Neural cell (in vitro differentiated cells): Measurements from ENCODE around the gene ZNF532. TPM values are rescaled to one million over a fixed set of nuclear protein-coding genes. Genes with fewer than 3 reads are reported as not detected.

Source experiments
- H2AFZ ChIP-seq: fragments of 200-600, 300-800 bp; sonication (generic), shearing (Covaris generic); 2 replicates; pipeline ENCODE4 v1.6.0; 2014; ENCODE audit warnings: low read depth, mild to moderate bottlenecking, antibody characterized with exemption, low read length, moderate library complexity
- H3F3A ChIP-seq: fragments of 200-600 bp; shearing (Covaris generic); 2 replicates; pipeline ENCODE4 v1.6.1; 2016; ENCODE audit warnings: mild to moderate bottlenecking, moderate library complexity, mixed read lengths, antibody characterized with exemption, low read length; ENCODE audit not compliant: insufficient read depth, poor library complexity, severe bottlenecking
- H3K27ac ChIP-seq: fragments of 200-600, 300-800 bp; sonication (generic), shearing (Covaris generic); 2 replicates; pipeline ENCODE4 v1.5.1; 2014; ENCODE audit warnings: mild to moderate bottlenecking, low read length, moderate library complexity
- H3K27me3 ChIP-seq: fragments of 300-800, 200-600 bp; sonication (generic), shearing (Covaris generic); 2 replicates; pipeline ENCODE4 v1.6.0; 2014; ENCODE audit warnings: mild to moderate bottlenecking, low read depth, low read length, moderate library complexity; ENCODE audit not compliant: insufficient read depth
- H3K36me3 ChIP-seq: fragments of 300-800, 200-600 bp; sonication (generic), shearing (Covaris generic); 2 replicates; pipeline ENCODE4 v1.5.1; 2014; ENCODE audit warnings: mild to moderate bottlenecking, antibody characterized with exemption, low read length, moderate library complexity; ENCODE audit not compliant: insufficient read depth
- H3K4me2 ChIP-seq: fragments of 300-800, 200-600 bp; sonication (generic), shearing (Covaris generic); 2 replicates; pipeline ENCODE4 v1.6.0; 2014; ENCODE audit warnings: mild to moderate bottlenecking, low read length
- H3K4me3 ChIP-seq: fragments of 300-800, 200-600 bp; sonication (generic), shearing (Covaris generic); 2 replicates; pipeline ENCODE4 v1.5.1; 2014; ENCODE audit warnings: mild to moderate bottlenecking, low read length, moderate library complexity
- H3K79me2 ChIP-seq: fragments of 200-600 bp; shearing (Covaris generic); replicated peaks from 2 replicates; pipeline ENCODE4 v1.6.0; 2014; ENCODE audit warnings: mild to moderate bottlenecking, low read length, moderate library complexity; ENCODE audit not compliant: insufficient read depth
- H3K9ac ChIP-seq: fragments of 300-800, 200-600 bp; sonication (generic), shearing (Covaris generic); 2 replicates; pipeline ENCODE4 v1.6.1; 2016; ENCODE audit warnings: mild to moderate bottlenecking, low read length, mixed read lengths
- H3K9me2 ChIP-seq: fragments of 200-600 bp; shearing (Covaris generic); 2 replicates; pipeline ENCODE4 v1.6.1; 2016; ENCODE audit warnings: mild to moderate bottlenecking, low read length, mixed read lengths; ENCODE audit not compliant: insufficient read depth
- H3K9me3 ChIP-seq: fragments of 200-600, 300-800 bp; sonication (generic), shearing (Covaris generic); 2 replicates; pipeline ENCODE4 v1.6.1; 2016; ENCODE audit warnings: mild to moderate bottlenecking, mixed run types, low read length, moderate library complexity, mixed read lengths
- H4K20me1 ChIP-seq: fragments of 200-600 bp; shearing (Covaris generic); 2 replicates; pipeline ENCODE4 v1.6.1; 2016; ENCODE audit warnings: mild to moderate bottlenecking, mixed run types; ENCODE audit not compliant: insufficient read depth
- CTCF ChIP-seq: fragments of 450-650 bp; IDR thresholded peaks from 2 replicates; pipeline ENCODE4 v1.5.1; 2014; ENCODE audit warnings: antibody characterized with exemption, mild to moderate bottlenecking, moderate library complexity; ENCODE audit not compliant: poor library complexity, severe bottlenecking
- EP300 ChIP-seq: fragments of 450-650 bp; conservative IDR thresholded peaks from 2 replicates; pipeline ENCODE4 v1.6.1; 2014; ENCODE audit warnings: antibody characterized with exemption, mild to moderate bottlenecking, moderate library complexity; ENCODE audit not compliant: poor library complexity, severe bottlenecking
- EZH2 ChIP-seq: fragments of 200-600, 300-800 bp; shearing (Covaris generic), sonication (generic); IDR thresholded peaks from 2 replicates; pipeline ENCODE4 v1.6.1; 2014; ENCODE audit warnings: antibody characterized with exemption, low read length, borderline replicate concordance, mild to moderate bottlenecking; ENCODE audit not compliant: insufficient read depth, poor library complexity, severe bottlenecking
- MXI1 ChIP-seq: fragments of 450-650 bp; conservative IDR thresholded peaks from 2 replicates; pipeline ENCODE4 v1.6.1; 2014; ENCODE audit warnings: antibody characterized with exemption, mild to moderate bottlenecking; ENCODE audit not compliant: poor library complexity, severe bottlenecking
- POLR2AphosphoS5 ChIP-seq: IDR thresholded peaks from 2 replicates; pipeline ENCODE4 v1.6.1; 2012
- RAD21 ChIP-seq: fragments of 450-650 bp; conservative IDR thresholded peaks from 2 replicates; pipeline ENCODE4 v1.6.1; 2014; ENCODE audit warnings: antibody characterized with exemption, mild to moderate bottlenecking, moderate library complexity
- REST ChIP-seq: IDR thresholded peaks from 2 replicates; pipeline ENCODE4 v1.6.1; 2012; ENCODE audit warnings: borderline replicate concordance
- SMC3 ChIP-seq: fragments of 450-650 bp; conservative IDR thresholded peaks from 2 replicates; pipeline ENCODE4 v1.6.1; 2014; ENCODE audit warnings: antibody characterized with exemption, mild to moderate bottlenecking, moderate library complexity; ENCODE audit not compliant: poor library complexity
- TAF1 ChIP-seq: IDR thresholded peaks from 2 replicates; pipeline ENCODE4 v1.6.1; 2012; ENCODE audit warnings: low read depth
- polyA minus RNA-seq: library from RNA; depleted of rRNA, polyadenylated mRNA; stranded (reverse); fragments of >200 nt; gene quantifications from 2 replicates; pipeline ENCODE4 v1.2.3, GENCODE V29; 2014
- polyA plus RNA-seq: library from polyadenylated mRNA; depleted of rRNA; stranded (reverse); fragments of >200 nt; gene quantifications from 2 replicates; pipeline ENCODE4 v1.2.3, GENCODE V29; 2014

ZNF532 gene
- polyA plus RNA-seq (119 and 132 TPM in 2 replicates), polyA minus RNA-seq (405 and 429 TPM in 2 replicates)

GRCh38 chr18:58864146-58865032, at the start of gene ZNF532:
Gene ZNF532, plus strand, starts transcription at chr18:58864877. CDS start in a region left out here.
- H3K4me2 ChIP-seq, result peak within 1 kb of the TSS; percentile 96
- H4K20me1 ChIP-seq, result no peaks in the 10 kb centered on the region
- H3K4me3 ChIP-seq, result peak within 1 kb of the TSS; percentile 65
- TF ChIP-seq CTCF (no peak), RAD21 (peak; percentile 20), EP300 (peak; percentile 73), REST (peak; percentile 81), SMC3 (no peak), POLR2AphosphoS5 (peak; percentile 91), EZH2 (no peak), TAF1 (no peak), MXI1 (no peak)
- H3K9me2 ChIP-seq, result no peaks in the 10 kb centered on the region
- peaks cover 11% of the 10 kb centered on the region for H3F3A ChIP-seq
- peak within 1 kb of the TSS; percentile 85 for H3K9ac ChIP-seq
- peak within 1 kb of the TSS; percentile 56 for H2AFZ ChIP-seq
- H3K9me3 ChIP-seq, result peaks cover 5% of the 10 kb centered on the region
- peaks cover 12% of the 10 kb centered on the region for H3K36me3 ChIP-seq
- peak within 1 kb of the TSS; percentile 97 for H3K27ac ChIP-seq
- H3K79me2 ChIP-seq, result peaks cover 82% of the 10 kb centered on the region
- no peaks in the 10 kb centered on the region for H3K27me3 ChIP-seq

- Histone ChIP-seq H3K9me3 (no peaks in the 10 kb centered on the region), H3K79me2 (no peaks in the 10 kb centered on the region), H3K27ac (no peak overlapping the region), H3F3A (no peaks in the 10 kb centered on the region), H3K36me3 (no peaks in the 10 kb centered on the region), H4K20me1 (no peaks in the 10 kb centered on the region), H3K9ac (no peak overlapping the region), H3K9me2 (no peaks in the 10 kb centered on the region), H3K27me3 (no peaks in the 10 kb centered on the region), H3K4me2 (no peak overlapping the region), H3K4me3 (no peak overlapping the region), H2AFZ (no peak overlapping the region)
- TF ChIP-seq REST, result no peak
These were observed 45.6 kb upstream of the ZNF532 start for GRCh38 chr18:58819051-58819450.
